Mammary epithelial cell (primary cell): ENCODE results near the gene PCAT6.

Source experiments
- EZH2 ChIP-seq: IDR thresholded peaks from 2 replicates; pipeline ENCODE4 v1.6.1; 2012; ENCODE audit warnings: low read length, inconsistent platforms, borderline replicate concordance
- TF ChIP-seq, protein P1 (sequence below), 2 donors: IDR thresholded peaks in 1 of 2; conservative IDR thresholded peaks in 1 of 2; 2 replicates each; pipeline ENCODE4 v1.5.1; 2011 to 2012; ENCODE audit warnings: inconsistent platforms in 2 of 2, low read length in 2 of 2, mild to moderate bottlenecking in 2 of 2, control low read depth in 1 of 2, low read depth in 1 of 2; ENCODE audit not compliant: insufficient read depth in 1 of 2; ENCODE audit errors: extremely low read depth in 1 of 2

DNA sequence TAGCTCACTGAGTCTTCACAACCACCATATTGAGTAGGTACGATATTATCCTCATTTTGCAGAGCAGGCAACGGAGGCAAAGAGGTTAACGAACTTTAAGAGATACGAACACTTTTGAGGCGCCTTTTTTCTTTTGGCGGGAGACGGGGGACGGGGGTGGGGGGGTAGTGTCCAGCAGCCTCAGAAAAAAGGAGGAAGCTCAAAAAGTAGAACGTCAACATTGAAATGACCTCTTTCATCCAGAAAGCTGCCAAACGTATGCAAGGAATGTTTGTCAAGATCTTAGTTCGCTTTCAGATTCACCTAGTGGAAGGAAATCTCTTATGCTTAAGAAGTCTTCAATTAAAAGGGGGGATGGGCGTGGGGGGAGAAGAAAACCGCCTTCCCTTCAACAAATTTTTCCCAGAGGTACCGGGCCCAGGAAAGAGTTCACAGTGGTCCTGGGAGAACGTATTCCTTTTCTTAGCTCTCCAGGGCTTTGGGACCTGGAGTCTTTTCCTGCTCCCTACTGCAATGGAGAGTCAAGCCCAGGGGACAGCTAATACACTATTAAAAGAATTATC lies 1.1 kb upstream of the PCAT6 start:
- TF ChIP-seq, protein P1, sequence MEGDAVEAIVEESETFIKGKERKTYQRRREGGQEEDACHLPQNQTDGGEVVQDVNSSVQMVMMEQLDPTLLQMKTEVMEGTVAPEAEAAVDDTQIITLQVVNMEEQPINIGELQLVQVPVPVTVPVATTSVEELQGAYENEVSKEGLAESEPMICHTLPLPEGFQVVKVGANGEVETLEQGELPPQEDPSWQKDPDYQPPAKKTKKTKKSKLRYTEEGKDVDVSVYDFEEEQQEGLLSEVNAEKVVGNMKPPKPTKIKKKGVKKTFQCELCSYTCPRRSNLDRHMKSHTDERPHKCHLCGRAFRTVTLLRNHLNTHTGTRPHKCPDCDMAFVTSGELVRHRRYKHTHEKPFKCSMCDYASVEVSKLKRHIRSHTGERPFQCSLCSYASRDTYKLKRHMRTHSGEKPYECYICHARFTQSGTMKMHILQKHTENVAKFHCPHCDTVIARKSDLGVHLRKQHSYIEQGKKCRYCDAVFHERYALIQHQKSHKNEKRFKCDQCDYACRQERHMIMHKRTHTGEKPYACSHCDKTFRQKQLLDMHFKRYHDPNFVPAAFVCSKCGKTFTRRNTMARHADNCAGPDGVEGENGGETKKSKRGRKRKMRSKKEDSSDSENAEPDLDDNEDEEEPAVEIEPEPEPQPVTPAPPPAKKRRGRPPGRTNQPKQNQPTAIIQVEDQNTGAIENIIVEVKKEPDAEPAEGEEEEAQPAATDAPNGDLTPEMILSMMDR (conservative IDR thresholded peaks at IDR 0.05 in 1 of 2, IDR thresholded peaks at IDR 0.05 in 1 of 2; ENCODE audit: extremely low read depth in 1 of 2, insufficient read depth in 1 of 2, low read depth in 1 of 2, low read length in 2 of 2), result no peak
- TF ChIP-seq EZH2, result no peak
